Kidney (tissue), 14 donors: ENCODE results near the gene PSMA2. TPM values are rescaled to one million over a fixed set of nuclear protein-coding genes. Genes with fewer than 3 reads are reported as not detected.

Experiments used
- DNase-seq, 5 donors: peaks; one replicate each; pipeline ENCODE4 v3.0.0-alpha.2; 2013 to 2020
- FAIRE-seq: peaks from 2 replicates; lab custom pipeline; 2012; peaks lifted over from hg19 to GRCh38; lab: Jason Lieb, UNC
- H3K27ac ChIP-seq, 2 donors: one replicate each; pipeline ENCODE4 v1.7.0; 2013; ENCODE audit warnings: low read depth in 2 of 2, low read length in 2 of 2, inconsistent platforms in 1 of 2
- H3K27me3 ChIP-seq: one replicate; pipeline ENCODE4 v1.7.1; 2013; ENCODE audit warnings: low read length, inconsistent platforms; ENCODE audit not compliant: control insufficient read depth, insufficient read depth
- H3K36me3 ChIP-seq, 3 donors: one replicate each; pipeline versions ENCODE4 v1.7.0 to v1.7.1; 2013; ENCODE audit warnings: low read length in 3 of 3, control low read depth in 1 of 3, inconsistent platforms in 1 of 3; ENCODE audit not compliant: insufficient read depth in 3 of 3, control insufficient read depth in 2 of 3
- H3K4me1 ChIP-seq, 3 donors: one replicate each; pipeline versions ENCODE4 v1.7.0 to v1.7.1; 2013; ENCODE audit warnings: low read length in 3 of 3, inconsistent platforms in 1 of 3, low read depth in 1 of 3; ENCODE audit not compliant: control insufficient read depth in 2 of 3, insufficient read depth in 2 of 3
- H3K4me3 ChIP-seq, 3 donors: one replicate each; pipeline versions ENCODE4 v1.7.0 to v1.8.1; 2013; ENCODE audit warnings: low read length in 3 of 3, control low read depth in 1 of 3, inconsistent platforms in 1 of 3
- H3K9ac ChIP-seq, 3 donors: one replicate each; pipeline versions ENCODE4 v1.7.0 to v1.7.1; 2013; ENCODE audit warnings: low read length in 3 of 3, control low read depth in 1 of 3, inconsistent platforms in 1 of 3
- H3K9me3 ChIP-seq, 3 donors: one replicate each; pipeline versions ENCODE4 v1.7.0 to v1.7.1; 2013; ENCODE audit warnings: low read length in 3 of 3, control low read depth in 1 of 3, inconsistent platforms in 1 of 3; ENCODE audit not compliant: control insufficient read depth in 2 of 3, insufficient read depth in 1 of 3
- CTCF ChIP-seq: IDR thresholded peaks from 3 replicates; pipeline ENCODE4 v1.5.1; 2012; ENCODE audit warnings: mild to moderate bottlenecking, moderate library complexity, borderline replicate concordance; ENCODE audit not compliant: insufficient read depth; ENCODE audit errors: extremely low read depth
- intact Hi-C: fragments of 100-400 bp; cut with DNase I; formaldehyde crosslinking; loops from one replicate; pipeline ENCODE4 v1.11.1; 2022
- polyA plus RNA-seq: library from polyadenylated mRNA; stranded (reverse); fragments of 350-450 nt; fragmentation: Illumina TruSeq; extraction: RNeasy Lipid Tissue Mini Kit (QIAGEN cat#74804); gene quantifications from one replicate; pipeline ENCODE4 v1.2.3, GENCODE V29; 2014; ENCODE audit warnings: low read depth, low replicate concordance; ENCODE audit not compliant: insufficient read depth
- total RNA-seq: library from RNA; stranded (reverse); fragmentation: NEBNext Ultra II Directional; extraction: Animal tissue kit (Norgen Biotek cat#: 25700); gene quantifications from one replicate; pipeline ENCODE4 v1.2.1, GENCODE V29; 2021
- donor health status: control.
- donor health status: control.
- donor health status: control.
- donor health status: control.
- donor health status: control.
- donor health status: DM: yes; HTN: yes; CAD: no.
- donor health status: Normal renal cell carcinoma (clear cell type).

PSMA2 gene
- total and polyA plus RNA-seq, 2 donors from 2014 or later: 60.5 to 202 TPM

- H3K4me1 ChIP-seq: peaks cover 0 to 1% (median 0%) of the 10 kb centered on the region in 3 donors
- no peaks in the 10 kb centered on the region for H3K36me3 ChIP-seq
- no peak overlapping the region for H3K27ac ChIP-seq
- no peak for FAIRE-seq
- H3K9me3 ChIP-seq: no peaks in the 10 kb centered on the region
- no peak overlapping the region for H3K9ac ChIP-seq
- no peak for DNase-seq
- no peak for TF ChIP-seq CTCF
- H3K27me3 ChIP-seq: no peaks in the 10 kb centered on the region
- intact Hi-C loops: no loop called here
- no peak overlapping the region for H3K4me3 ChIP-seq
These were observed 35.4 kb upstream of the PSMA2 start for GRCh38 chr7:42967391-42967790.

GRCh38 chr7:42964849-42965805 is 33.2 kb upstream of the PSMA2 start:
- Histone ChIP-seq H3K4me1 (no peaks in the 10 kb centered on the region), H3K27me3 (no peaks in the 10 kb centered on the region), H3K36me3 (no peaks in the 10 kb centered on the region), H3K9ac (no peak overlapping the region), H3K27ac (no peak overlapping the region), H3K4me3 (no peak overlapping the region), H3K9me3 (no peaks in the 10 kb centered on the region)
- FAIRE-seq: no peak
- intact Hi-C loops: no loop called here
- TF ChIP-seq CTCF: no peak
- no peak for DNase-seq

GRCh38 chr7:42964293-42964692 is 32.3 kb upstream of the PSMA2 start:
- no peak for TF ChIP-seq CTCF
- H3K9ac ChIP-seq: no peak overlapping the region
- DNase-seq (no peak), FAIRE-seq (no peak)
- intact Hi-C loops: no loop called here
- no peak overlapping the region for H3K4me3 ChIP-seq
- H3K4me1 ChIP-seq: no peaks in the 10 kb centered on the region
- H3K36me3 ChIP-seq: no peaks in the 10 kb centered on the region
- no peaks in the 10 kb centered on the region for H3K27me3 ChIP-seq
- H3K27ac ChIP-seq: no peak overlapping the region
- H3K9me3 ChIP-seq: no peaks in the 10 kb centered on the region
